HG03175 (cell line): ENCODE data around the gene MAPK10.
"Not testable (repeated sequence)": the region's sequence is repeated elsewhere in the genome, so short reads cannot be mapped to it uniquely, and the experiment has no call there.

ENCODE experiments used
- ATAC-seq: cut with Tn5 transposase; IDR thresholded peaks from one replicate; pipeline ENCODE4 v1.9.1; 2021; ENCODE audit warnings: mild to moderate bottlenecking, moderate library complexity; ENCODE audit not compliant: unreplicated experiment

The MAPK10 gene

GRCh38 chr4:86344127-86344526 lies 15.7 kb downstream of the MAPK10 start:
- no peak for ATAC-seq

DNA sequence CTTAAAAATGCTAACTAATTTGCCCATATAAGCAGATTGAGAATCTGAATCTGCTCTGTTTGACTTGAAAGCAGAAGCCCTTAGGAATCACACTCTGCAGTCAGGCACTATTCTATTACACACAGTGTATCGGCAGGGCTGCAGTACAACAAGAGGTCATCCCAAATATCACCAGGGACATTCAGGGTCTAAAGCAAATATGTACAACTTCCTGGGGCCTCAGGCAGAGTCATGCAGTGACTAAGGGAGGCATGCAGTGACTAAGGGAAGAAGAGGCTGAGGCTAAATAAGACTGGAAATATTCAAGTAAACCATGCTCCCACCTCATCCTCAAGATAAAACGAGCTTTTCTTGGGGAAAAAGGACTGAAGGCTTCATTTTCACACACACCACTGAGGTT lies 20.9 kb downstream of the MAPK10 start:
- ATAC-seq, result no peak

DNA sequence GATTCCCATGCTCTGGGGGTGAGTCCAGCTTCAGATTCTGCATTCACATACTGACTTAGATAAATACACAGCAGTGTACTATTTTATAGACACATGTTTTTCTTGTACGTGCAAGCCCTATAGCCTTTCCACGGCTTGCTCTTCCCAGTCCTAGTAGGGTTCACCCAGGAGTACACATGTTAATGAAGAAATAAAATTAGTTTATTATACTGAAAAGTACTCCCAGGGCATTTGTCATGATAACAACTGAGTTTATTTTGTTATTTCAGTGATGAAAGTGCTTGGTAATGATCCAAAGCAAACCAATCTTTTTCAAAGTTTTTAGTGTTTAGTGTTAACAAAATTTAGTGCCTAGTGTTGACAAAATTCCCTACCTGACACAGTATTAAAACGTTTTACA lies 21.3 kb downstream of the MAPK10 start:
- ATAC-seq, result no peak

DNA sequence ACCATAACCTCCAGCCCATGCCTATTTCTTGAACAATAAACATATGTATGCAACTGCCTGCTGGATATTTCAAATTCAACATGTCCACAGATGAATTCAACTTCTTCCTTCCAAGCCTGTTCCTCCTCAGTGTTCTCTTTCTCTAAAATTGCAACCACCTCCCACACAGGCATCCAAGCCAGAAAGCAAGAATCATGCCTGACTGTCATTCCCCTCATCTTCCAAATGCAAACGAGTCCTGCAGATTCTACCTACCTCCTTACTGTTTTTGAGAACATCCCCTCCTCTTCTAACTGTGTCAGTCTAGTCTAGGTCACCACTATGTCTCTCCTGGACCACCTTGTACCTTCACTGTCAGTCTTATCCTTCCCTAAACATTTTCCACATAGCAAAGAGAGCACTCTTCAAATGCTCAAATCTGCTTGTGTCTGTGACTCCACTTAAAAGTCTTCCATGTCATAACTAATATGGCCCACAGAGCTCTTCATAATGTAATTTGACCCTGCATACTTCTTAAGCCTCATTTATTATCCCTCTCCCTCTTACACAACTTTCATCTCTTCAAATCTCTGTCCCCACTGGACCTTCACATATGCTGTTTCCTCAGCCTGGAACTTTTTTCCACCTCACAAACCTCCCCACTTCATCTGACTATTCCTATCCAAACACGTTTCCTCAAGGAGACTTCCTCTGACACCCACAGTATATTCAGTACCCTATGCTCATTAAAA lies 25.7 kb downstream of the MAPK10 start:
- ATAC-seq, result no peak

DNA sequence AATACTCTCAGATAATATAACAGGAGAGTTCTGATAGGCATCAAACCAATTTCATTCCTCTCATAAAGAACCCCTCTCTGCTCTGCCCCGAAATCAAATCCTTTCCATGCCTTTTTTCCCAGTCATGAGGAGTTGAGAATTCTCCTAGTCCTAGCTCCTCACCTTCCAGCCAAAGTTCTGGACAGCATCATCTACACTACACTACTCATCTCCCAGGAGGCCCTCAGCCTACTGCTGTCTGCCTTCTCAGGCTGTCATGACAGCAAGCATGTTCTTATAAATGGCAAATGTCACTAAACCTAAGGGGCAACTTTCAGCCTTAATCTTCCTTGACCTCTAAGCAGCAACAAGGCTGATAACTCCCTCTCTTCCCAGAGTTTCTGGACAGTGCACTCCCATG lies 26.6 kb downstream of the MAPK10 start:
- no peak for ATAC-seq

DNA sequence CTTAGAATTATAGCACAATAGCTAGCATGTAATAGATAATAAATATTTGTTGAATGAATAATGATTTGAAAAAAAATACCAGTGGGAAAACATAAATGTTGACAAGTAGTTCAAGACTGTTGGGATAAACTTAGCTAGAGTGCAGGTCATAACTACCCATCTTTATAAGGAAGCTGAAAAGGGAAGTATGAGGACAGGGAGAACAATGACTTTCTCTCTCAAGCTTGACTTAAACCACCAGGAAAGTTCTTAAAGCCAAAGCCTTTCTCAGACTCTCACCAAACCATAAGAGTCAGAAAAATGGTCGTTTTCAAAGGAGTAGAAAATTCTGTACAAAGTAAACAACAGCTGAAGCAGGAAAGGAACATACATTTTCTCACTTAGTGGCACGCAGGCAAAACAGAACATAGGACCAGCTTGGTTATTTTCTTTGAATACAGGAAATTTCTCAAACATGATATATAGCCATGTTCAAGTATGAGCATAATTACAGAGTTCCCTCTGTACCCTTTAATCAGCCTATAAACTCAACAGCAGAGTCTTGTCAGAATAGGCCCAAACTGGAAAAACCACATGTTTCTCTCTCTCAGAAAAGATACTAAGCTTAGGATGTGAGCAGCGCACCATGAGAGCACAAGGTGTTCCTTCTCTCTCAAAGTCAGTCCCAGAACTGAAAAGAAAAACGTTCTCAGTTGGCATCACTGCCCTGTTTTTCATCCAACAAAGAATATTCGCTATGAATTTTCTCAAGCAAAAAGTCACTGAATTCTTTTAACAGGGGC lies 28.7 kb downstream of the MAPK10 start:
- ATAC-seq, result no peak

DNA sequence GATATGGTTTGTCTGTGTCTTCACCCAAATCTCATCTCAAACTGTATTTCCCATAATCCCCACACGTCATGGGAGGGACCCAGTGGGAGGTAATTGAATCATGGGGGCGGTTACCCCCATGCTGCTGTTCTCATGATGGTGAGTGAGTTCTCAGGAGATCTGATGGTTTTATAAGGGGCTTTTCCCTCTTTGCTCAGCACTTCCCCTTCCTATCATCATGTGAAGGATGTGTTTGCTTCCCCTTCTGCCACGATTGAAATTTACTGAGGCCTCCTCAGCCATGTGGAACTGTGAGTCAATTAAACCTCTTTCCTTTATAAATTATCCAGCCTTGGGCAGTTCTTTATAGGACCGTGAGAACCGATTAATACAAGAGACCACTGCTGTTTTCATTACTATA lies 29.4 kb downstream of the MAPK10 start:
- ATAC-seq, result not testable (repeated sequence)

DNA sequence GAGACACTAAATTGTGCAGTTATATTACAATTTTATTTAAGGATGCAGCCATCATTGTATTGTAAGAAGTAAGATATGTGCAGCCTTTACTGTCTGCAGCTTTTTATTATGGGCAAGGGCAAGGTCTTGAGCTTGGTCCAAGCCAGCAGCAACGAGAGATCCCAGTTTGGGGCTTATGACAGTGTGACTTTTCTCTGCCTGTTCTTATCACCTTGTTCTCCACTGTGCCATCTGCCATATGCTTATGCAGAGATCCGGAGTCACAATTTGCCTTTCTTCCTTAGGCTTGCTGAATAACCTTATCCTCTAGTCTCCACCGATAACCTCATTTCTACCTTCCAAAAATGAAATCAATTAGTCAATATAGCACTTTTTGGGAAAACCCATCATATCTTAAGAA lies 30.4 kb downstream of the MAPK10 start:
- ATAC-seq, result no peak

DNA sequence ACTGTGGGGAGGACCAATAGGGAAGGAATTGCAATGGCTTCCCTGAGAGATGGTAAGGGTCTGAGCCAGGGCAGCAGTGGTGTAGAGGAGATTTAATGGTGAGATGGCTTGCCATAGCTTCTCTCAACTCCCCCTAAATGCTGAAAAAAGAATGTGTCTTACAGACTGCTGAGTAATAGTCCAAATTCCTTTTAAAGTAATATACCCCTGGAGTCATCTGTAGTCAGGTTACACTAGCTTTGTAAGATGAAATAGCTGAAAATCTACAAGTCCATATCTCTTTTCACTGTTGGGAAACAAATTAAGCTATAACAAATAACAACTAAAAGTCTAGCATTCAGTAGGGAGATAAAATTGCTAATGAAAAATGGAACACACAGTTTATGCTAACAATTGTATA lies 33.5 kb downstream of the MAPK10 start:
- no peak for ATAC-seq

DNA sequence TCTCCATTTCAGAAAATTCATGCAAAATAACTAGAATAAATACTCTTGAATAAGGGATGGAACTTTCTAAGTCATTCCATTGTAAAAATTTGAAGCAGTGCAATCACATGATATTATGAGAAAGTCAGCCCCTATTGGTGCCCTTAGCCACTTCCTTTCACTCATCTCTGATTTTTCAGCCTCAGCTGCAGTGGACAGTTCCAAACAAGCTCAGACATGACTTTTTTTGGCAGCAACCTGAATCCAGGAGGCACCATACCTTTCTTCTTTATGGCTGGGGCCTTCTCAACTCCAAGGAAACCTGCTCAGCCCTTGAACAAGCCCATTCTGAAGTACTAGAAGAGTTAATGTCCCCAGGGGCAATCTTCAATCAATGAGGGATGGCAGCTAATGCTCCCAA lies 40.5 kb downstream of the MAPK10 start:
- ATAC-seq, result no peak

DNA sequence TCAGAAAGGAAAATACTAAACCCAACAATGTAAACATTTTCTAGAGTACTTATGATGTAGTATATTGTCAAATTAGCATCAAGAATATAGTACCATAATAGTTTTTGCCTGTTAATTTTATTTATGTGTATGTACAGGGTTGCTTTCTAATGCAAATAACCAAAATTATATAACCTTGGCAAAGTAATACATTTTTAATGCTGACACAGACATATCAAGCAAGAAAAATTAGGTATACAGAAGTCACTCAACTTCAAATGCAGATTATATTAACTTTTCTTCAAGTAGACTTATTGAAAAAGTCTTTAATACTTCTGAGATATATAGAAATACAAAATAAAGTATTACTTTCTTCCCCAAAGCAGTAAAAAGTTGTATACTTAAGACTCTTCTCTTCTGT lies 44.3 kb downstream of the MAPK10 start:
- no peak for ATAC-seq

GRCh38 chr4:86313656-86314055 lies 46.2 kb downstream of the MAPK10 start:
- ATAC-seq, result no peak

DNA sequence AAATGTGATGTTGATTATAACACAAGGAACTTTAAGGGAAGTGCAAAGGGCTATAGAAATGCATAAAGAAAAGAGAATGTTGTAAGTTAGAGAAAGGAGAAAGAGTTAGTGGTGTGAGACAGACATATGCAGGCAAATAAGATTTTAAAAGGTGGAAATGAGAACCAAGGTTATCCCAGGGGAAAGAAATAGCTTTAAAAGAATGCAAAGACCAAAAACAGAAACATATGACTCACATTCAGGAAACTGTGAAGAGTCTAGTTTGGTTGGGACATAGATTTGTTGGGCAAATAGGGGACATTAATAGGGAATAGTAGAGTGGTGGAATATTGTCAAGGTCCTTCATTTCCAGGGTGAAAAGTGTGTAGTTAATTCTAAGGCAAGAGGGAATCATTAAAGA lies 52.4 kb downstream of the MAPK10 start:
- no peak for ATAC-seq

GRCh38 chr4:86306816-86307215 lies 53.0 kb downstream of the MAPK10 start:
- ATAC-seq, result no peak

- ATAC-seq, result no peak
Observed at GRCh38 chr4:86302830-86303229, 57.0 kb downstream of the MAPK10 start.

GRCh38 chr4:86302251-86302650 lies 57.6 kb downstream of the MAPK10 start:
- no peak for ATAC-seq

DNA sequence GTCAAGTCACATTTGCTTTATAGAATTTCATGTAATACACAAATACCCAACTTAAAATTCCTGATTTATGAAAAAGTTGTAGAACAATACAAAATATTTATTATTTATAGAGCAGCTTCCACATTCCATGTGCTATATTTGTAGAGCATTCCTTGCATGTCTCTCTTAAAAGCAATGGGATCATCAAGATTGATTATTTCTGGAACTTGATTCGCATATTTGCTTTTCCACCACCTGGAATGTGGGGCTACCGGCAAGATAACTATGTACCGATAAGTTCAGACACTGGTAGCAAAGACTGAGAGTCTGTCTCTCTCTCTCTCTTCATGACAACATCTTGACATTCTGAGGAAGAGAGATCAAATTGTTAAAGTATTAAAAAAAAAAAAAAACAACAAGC lies 59.3 kb downstream of the MAPK10 start:
- no peak for ATAC-seq

- ATAC-seq, result no peak
Observed at GRCh38 chr4:86296865-86297264, 63.0 kb downstream of the MAPK10 start.

- ATAC-seq, result no peak
Observed at GRCh38 chr4:86294883-86295282, 65.0 kb downstream of the MAPK10 start.

DNA sequence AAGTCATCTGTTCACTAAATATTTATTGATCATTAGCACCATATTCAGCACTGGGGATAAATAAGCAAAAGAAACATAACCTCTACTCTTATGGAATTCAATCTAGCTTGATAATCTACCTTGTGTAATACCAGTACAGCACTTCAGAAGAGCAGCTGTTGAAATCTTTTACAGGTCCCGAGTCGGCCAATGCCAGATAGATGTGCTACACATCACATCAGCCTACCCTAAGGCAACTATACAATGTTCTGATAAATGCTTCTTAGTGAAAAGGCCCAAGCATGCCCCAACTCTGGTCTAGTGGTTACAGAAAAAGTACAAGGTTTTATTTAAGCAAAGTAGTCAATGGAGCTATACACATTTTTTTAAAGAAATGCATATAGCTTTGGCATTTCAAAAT lies 68.7 kb downstream of the MAPK10 start:
- no peak for ATAC-seq

DNA sequence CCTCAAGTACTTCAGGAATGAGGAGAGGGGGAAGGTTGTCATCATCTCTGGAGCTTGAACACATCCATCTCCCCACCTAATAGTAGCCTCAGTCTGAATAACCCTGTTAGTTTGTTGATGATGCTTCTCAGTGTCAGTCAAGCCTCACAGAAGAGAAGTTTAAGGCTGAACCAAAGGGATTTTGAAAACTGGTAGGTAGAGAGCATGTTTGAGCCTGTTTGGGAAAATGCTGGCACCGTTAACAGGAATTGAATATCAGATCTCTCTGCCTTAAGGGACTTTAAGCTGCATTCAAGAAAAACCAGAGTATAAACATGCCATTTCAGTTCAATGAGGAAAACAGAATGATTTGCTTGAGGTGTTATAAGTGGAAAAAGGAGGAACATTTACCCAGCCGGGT lies 73.1 kb downstream of the MAPK10 start:
- ATAC-seq, result no peak

DNA sequence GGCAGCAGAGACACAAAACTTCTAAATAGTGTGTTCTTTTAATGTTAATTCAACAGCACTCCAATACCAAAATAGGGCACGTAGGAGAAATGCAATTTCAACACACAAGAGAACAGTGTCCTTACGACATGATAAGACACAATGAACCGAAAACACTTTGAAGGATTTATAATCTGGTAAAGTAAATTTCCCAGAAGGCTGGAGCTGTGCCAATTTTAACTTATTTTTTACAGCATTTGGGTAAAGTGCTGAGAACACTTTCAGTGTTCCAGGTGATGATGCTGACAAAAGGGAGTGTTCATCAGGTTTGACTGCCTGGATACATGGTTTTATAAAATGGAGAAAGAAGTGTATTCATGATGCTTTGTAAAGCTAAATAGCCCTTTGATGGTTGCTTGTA lies 76.5 kb downstream of the MAPK10 start:
- ATAC-seq, result no peak

DNA sequence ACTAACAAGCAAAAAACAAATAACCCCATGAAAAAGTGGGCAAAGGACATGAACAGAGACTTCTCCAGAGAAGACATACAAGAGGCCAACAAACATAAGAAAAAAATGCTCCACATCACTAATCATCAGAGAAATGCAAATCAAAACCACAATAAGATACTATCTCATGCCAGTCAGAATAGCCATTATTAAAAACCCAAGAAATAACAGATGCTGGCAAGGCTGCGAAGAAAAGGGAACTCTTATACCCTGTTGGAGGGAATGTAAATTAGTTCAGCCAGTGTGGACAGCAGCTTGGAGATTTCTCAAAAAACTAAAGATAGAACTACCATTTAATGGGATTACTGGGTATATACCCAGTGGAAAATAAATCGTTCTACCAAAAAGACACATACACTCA lies 79.6 kb downstream of the MAPK10 start:
- no peak for ATAC-seq
